GM18873 (cell line): Measurements from ENCODE around the gene ARHGEF11.

ENCODE experiments used
- ATAC-seq: cut with Tn5 transposase; IDR thresholded peaks from one replicate; pipeline ENCODE4 v1.9.1; 2021; ENCODE audit warnings: mild to moderate bottlenecking, moderate library complexity, moderate number of reproducible peaks; ENCODE audit not compliant: unreplicated experiment, low FRiP score

The ARHGEF11 gene

DNA sequence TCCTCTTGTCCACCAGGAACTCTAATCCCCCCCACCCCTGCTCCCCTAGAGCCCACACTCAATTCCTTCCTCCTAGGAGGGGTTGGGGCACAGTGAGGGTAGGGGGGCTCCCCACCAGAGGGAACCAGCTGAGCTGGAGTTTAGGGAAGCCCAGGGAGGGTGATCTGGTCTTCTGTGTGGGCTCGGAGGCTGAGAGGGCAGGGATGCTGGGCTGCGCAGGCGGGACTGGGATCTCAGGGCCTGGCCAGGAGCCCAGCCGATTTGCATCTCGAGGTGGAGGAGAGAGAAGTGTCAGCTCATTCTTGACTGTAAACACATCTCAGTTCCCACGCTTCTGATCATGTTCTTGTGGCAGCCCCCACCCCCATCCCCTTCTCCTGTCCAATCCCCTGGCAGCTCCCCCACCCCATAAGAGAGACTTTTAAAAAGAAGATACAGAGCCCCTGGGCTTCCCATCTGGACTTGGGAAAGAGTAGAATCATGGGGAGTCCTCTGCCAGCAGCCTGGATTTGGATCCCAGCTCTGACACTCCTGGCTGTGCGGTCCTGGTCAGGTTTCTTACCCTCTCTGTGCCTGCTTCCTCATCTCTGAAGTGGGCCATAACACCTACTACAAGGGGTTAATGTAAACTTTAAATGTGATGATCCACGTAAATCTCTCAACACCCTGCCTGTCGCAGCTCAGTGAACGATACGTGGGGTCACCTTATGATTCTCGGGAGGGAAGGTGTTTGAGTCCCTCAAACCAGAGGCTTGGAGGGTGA is 145.4 kb downstream of the ARHGEF11 start:
- no peak for ATAC-seq

DNA sequence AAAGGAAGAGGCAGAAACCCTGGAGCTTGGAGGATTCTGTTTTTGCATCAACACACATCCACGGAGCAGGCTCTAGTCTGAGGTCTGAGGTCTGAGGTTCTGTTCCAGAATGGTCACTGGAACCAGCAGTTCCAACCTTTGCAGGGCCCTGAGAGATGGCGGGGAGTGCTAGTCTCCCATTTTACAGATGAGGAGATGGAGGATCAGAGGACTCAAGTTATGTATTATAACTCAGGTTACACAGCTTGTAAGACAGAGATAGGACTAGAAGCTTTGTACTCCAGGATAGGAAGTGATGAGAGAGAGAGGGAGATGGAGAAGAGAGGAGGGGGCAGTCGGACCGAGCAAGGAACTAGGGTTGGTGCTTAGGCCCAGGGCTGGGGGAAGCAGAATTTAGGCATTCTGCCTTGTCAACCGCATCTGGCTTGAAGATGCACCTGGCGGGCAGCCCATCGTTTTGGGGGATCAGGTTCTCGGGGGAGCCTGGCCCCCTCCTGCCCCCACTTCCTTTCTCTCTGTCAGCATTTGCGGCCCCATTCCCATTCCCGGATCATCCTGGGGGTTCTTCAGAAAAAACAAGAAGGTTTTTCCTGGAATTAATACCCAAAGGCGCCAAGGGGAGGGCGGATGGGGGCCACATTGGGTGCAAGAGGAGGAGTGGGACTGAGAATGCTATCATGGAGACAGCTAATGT is 146.4 kb downstream of the ARHGEF11 start:
- no peak for ATAC-seq

DNA sequence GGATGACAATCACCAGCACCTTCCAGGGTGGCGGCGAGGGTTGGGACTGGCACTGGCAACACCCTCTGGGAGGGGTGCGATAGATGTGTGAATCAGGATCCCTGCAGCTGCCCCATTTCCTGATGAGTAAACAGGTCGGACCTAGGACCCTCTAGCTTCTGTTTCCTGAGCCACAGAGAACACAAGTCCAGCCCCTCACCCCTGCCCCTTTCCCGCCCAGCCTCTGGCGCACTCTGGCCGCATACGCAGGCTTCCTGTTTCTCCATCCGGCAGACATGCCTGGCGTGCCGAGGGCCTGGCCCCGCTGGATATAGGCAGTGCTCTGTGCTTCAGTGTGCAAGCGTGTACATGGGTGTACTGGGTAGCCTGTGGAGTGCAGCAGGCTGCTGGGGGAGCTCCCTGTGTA is 147.4 kb downstream of the ARHGEF11 start:
- ATAC-seq = no peak

DNA sequence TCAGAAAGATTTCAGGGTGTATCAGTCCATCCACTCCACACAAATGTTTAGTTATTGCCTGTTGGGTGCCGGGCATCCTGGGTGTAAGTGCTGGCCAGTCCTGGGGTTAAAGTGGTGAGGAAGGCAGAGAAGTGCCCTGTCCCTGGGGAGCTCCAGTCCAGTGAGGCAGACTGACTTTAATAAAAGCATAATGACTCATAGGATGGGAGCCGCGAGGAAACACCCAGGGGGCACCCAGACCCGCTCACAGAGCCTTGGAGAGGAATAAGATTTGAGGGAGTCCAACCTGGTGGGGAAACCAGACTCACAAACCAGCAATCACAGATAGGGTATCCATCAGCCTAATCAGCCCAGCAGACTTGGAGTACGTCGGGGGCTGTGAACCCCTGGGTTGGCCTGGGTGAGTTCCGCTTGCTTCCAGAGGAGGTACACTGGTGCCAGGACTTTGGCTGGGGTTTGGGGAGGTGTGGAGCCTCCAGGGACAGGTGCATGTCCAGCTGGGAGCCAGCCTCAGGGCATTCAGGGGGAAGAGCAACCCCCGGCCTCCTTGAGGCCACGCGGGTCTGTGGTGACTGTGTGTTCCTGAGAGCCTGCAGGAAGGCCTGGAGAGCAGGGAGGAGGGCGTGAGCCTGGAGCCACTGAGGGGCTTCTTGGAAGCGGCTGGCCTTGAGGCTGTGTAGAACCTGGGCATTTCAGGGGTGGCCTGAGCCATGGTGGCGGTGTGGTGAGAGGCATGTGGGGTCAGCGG is 148.3 kb downstream of the ARHGEF11 start:
- no peak for ATAC-seq

- ATAC-seq = no peak
Measured at GRCh38 chr1:156896490-156897033, 149.0 kb downstream of the ARHGEF11 start.

DNA sequence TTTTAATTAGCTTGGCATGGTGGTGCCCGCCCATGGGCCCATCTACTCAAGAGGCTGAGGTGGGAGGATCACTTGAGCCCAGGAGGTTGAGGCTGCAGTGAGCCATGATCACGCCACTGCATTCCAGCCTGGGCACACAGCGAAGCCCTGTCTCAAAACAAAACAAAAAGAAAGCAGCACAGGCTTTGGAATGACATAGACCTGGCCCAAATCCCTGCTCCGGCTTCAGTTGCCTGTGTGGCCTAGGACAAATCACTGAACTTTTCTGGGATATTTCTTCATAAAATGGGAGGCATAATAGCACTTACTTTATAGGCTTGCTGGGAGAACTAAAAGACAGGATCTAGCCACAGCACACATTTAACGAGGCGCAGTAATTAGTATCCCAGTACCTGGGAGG is 149.6 kb downstream of the ARHGEF11 start:
- ATAC-seq = no peak

DNA sequence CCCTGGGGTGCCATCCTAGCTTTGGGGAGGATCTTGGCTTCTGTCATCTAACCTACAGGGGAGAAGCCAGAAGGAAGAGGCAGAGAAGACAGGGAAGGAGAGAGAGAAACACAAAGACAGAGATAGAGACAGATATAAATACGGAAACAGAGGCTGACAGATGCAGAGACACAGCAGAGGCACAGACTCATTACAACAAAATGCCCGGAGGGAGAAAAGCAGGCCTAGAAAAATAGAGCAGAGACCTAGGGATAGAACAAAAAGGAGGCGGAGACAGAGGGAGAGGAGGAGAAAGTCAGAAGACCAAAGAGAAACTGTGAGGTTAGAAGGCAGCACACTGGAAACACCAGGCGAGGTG is 150.1 kb downstream of the ARHGEF11 start:
- ATAC-seq = no peak

DNA sequence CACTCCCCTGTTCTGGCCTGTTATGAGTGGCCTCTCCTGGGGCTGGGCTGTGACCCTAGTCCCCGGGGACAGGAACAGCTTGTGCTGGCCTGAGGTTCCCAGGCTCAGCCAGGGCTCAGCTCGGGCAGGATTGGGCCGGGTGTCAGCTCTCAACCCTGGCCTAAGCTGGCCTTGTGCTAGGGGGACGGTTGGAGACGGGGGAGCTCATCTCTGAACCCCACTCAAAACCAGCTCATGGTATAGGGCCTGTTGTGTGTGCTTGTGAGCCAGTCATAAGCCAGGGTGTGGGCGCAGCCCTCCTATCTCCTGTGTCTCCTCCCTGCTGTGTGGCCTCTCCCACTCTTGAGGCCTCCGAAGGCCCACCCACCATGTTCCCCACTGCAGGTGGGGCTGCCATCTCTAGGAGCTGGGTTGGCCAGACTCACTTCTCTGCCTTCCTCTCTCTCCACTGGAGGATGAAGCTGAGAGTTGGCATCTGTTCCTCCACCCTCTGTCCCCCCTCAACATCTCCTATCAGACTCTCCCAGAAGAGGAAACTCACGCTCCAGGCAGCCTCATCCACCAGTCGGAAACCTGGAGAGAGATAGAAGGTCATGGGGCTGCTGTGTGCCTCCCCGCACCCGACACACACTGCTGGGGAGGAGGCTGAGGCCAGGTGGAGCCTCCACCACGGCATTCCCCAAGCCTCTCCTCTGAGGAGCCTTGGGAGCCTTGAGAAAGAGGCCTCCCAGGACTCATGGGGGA is 150.7 kb downstream of the ARHGEF11 start:
- no peak for ATAC-seq

- no peak for ATAC-seq
Measured at GRCh38 chr1:156894001-156894400, 151.5 kb downstream of the ARHGEF11 start.

GRCh38 chr1:156893048-156893953 is 152.2 kb downstream of the ARHGEF11 start, which contains the start of gene PEAR1:
TSS of gene PEAR1 (plus strand) at chr1:156893718. CDS start at chr1:156903927, 10,209 bp downstream.
- ATAC-seq = no peak

DNA sequence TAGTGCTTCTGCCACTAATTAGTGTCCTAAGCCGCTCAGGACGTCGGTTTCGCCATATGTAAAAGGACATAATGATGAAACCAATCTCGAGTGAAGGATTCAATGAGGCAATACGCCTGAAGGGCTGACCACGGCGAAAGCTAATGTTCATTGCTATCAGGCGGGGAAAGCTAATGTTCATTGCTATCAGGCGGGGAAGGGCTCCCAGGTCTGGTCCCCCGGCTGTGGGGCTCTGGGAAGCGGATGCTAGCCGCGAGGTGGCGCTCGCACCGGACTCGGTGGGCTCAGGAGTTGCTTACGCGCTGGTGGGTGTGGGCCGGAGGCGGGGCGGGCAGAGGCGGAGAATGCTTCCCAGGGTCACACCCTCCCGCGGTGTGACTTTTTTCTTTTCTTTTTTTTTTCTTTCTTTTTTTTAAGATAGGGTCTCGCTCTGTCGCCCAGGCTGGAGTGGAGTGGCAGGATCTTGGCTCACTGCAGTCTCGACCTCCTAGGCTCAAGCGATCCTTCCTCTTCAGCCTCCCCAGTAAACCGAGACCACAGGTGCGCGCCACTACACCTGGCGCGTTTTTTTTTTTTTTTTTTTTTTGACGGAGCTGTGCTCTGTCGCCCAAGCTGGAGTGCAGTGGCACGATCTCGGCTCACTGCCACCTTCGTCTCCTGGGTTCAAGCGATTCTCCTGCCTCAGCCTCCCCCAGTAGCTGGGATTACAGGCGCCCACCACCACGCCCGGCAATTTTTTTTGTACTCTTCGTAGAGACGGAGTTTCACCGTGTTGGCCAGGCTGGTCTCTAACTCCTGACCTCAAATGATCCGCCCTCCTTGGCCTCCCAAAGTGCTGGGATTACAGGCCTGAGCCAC is 153.1 kb downstream of the ARHGEF11 start:
- no peak for ATAC-seq

DNA sequence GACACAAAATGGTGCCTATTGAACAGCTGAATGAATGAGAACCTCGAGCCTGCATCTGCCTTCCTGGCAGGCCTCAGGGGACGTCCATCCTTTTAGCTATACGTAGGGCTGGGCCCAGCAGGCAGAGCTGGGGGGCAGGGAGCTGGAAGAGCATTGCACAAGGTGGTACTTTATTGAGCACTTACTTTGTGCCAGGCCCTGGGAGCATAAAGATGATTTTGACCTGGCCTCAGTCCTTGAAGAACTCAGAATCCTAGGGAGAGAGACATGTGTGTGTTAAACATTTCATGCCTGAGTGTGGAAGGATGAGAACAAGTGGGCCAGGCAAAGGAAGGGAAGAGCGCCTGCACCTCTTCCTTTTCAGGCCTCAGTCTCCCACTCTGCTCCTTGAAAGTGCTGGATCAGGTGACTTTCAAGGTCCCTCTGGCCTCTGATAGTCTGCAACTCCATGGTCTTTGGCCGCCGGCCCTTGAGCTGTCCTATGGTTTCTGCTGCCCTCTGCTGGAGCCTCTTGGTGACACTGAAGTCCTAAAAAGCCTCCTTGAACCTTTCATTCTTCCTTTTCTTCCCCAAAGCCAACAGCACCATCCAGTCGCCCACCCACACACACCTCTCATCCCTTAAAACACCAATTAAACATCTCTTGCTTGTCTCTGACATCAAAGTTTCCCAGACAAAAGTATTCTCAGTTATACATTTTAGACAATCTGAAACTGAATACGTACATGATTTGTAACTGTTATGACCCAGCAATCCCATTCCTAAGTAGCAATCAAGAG is 155.6 kb downstream of the ARHGEF11 start:
- no peak for ATAC-seq

GRCh38 chr1:156887734-156888133 is 157.8 kb downstream of the ARHGEF11 start:
- ATAC-seq = no peak

- no peak for ATAC-seq
Measured at GRCh38 chr1:156887317-156887716, 158.2 kb downstream of the ARHGEF11 start.

DNA sequence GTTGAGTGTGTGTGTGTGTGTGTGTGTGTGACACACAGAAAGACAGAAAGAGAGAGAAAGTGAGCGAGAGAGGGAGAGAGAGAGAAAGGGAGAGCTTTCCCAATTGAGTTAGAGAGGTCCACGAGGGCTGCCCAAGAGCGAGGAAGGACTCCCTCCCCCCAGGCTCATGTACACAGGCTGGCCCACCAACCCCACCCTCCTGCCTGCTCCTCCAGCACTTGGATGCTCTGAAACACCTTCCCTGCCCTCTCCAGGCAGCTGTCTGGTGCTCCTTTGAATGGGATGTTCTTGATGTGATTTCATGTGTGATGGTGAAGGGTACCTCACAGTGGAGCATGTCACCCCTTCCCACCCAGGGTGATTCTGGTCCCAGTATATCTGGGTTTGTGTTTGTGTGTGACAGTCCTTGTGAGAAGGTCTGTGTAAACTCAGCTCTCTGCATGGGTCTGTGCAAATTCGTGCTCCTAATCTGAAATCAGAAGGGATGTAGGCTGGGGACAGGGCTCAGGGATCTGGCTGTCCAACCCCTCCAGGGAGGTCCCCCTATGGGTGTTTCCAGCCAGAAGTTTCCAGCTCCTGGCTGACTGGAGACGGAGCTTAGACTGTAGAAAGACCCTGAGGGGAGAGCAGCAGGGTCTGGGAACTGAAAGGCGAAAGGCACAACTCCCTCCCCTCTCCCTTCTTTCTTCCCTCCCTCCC is 158.8 kb downstream of the ARHGEF11 start:
- no peak for ATAC-seq

DNA sequence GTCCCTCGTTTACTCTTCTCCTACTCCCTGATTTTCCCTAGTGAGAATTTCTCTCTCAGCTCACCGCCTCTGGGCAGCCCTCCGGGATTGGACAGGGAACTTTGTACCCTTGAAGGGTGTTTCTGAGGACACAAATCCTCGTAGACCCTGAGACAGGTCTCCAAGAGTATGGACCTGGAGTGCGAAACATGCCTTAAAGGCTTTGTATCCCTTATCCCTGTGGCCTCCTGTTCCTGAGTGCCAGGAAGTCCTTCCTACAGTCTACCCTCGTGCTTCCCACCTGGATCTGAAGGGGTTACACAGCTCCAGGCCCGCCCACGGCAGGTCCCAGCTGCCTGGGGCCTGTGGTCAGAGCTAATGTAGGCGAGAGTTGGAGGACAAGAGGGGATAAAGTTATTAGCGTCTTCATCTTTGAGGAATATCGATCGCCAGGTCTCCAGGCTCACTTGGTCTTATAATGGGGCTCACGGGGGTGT is 159.6 kb downstream of the ARHGEF11 start:
- no peak for ATAC-seq

DNA sequence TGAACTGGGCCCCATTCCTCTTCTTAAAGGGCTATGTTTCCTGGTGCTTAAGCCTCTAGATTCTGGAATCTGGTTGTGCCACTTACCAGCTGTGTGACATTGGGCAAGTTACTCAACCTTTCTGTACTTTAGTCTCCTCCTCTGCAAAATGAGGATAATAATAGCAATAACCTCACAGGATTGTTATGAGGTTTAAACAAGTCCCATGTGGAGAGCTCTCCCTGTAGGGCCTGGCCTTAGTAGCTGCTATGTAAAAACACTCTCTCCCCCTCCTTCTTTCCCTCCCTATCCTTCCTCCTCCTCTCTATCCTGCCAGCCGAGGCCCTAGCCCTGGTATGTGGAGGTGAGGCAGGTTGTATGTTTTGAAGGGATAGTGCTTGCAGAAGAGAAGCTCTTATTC is 160.2 kb downstream of the ARHGEF11 start:
- ATAC-seq = no peak
